Stimulated activated CD8-positive, alpha-beta memory T cell treated with anti-CD3 and anti-CD28 coated beads, Interleukin-15, amount 100 ng/mL, for 24 hours (primary cell): ENCODE results near the gene BRD1.
A peak's percentile ranks its signal among the peaks of the same experiment; 100 is the strongest.
"Not testable (repeated sequence)": the region's sequence is repeated elsewhere in the genome, so short reads cannot be mapped to it uniquely, and the experiment has no call there.

Source experiments
- DNase-seq: peaks from one replicate; pipeline ENCODE4 v3.0.0-alpha.2; 2020; ENCODE audit warnings: low read depth

The BRD1 gene

DNA sequence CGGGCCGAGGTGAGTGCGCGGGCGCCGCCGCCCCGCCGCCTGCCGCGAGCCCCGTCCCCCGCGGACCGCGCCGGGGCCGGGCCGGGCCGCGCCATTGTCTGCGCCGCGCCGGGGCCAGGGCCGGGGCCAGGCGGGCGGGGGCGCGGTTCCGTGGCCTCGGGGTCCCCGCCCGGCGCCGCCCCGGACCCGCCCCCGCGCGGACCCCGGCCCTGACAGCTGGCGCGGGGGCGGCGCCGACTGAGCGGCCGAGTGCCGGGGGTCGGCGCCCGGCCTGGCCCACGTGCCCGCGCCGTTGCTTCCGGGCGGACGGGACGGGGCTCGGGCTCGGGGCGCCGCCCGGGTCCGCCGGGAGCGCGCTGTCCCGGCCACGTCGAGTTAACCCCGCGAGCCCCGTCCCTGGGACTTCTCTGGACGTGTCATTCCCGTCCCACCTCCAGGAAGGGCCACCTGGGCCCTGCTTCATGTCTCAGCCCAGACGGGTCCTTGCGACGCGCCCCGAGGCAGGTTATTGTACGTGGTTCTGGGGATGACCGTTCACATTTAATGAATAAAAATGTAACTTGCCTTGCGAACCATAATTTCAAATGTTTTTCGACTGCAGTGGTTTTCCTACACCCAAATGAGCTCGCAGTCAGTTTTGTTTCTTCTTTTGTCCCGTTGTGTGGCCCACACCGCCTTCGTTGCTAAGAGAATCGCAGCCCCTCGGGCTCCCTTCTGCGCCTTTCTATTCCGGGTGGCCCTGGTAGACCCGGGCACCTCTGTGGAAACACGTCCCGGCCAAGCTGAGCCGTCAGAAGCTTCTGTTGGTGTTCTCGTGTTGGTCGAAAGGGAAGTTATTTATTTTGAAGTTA lies 26.5 kb upstream of the BRD1 start:
- DNase-seq = no peak

DNA sequence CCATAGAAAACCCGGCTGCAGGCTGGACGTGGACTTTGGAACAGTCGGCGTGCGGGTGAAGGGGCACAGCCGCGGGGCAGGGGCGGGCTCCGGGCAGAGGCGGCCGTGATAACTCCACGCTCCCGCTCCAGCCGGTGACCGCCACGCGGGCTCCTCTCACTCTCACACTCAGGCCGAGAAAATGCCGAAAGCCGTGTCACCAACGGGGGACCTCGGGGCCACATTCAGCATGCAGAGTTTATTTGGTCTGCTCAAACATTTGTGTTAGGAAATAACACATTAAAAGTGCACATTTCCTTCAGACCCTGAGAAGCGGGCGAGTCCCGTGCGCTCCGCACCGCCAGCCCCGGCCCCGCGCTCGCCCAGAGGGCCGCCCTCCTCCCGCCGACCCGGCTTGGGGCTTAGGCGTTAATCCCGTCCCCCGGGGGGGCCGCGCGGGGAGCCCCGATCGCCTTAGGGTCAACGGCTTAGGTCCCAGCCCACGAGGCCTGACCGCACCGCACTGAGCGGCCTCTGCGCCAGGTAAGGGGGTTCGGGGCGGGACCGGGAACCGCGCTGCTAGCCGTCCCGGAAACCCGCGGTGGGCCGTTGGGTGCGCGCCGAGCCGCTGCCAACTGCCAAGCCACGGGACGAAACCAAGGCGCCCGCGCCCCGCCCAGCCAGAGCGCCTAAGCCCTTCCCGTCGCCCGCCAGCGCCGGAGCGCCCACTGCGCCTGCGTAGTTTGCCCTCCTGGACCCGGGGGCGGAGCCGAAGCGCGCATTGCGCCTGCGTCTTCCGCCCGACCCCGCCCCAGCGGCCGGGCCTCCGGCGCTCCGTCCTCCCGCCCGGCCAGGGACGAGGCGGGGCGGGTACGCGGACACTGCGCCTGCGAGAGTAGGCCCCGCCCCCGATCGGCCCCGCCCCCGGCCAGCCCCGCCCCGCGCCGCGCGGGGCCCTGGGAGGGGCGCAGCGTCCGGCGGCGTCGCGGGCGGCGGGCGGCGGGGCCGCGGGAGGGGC lies 25.5 kb upstream of the BRD1 start, which contains the start of gene ZBED4:
TSS of gene ZBED4 (plus strand) at position 947 of the 997 bp plus-strand sequence. CDS start 29,819 bp downstream, outside the sequence.
- DNase-seq = peak; percentile 98

- not testable (repeated sequence) for DNase-seq
Measured at GRCh38 chr22:49852568-49852897, 24.9 kb upstream of the BRD1 start.

DNA sequence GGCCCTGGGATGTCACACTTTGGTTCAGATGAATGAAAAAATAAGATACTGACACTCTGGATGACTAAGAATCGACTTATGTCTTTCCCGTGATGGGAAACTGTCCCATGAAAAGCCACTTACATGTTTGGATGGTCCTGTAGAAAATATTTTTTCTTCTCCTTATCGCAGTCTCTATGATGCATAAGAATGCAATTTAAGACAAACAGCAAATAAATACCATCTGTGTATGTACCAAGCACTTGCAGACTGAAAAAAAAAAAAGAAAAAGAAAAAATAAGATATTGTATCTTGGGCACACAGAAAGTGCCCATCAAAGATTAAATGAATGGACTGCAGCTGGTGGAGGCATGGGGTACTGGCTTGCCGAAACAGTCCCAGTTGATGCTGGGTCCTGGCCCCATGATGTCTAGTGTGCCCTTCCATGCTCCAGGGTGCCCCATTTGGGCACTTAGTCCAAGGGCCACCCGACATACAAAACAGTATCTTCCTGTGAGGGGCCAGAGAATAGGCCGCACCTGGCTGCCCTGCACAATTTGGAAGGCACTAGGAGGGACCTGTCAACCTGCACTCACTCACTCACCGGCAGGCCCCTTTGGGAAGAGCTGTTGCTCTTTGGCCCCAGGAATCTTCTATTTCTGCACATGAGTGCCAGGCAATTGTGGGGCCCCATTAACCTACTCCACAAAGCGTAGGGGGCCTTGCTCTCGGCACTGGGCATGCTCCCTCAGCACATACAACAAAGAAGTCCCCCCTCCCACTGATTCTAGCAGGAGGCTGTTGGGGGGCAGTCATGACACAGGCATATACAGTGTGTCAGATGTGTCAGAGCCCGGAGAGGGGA lies 23.5 kb upstream of the BRD1 start:
- DNase-seq = no peak

DNA sequence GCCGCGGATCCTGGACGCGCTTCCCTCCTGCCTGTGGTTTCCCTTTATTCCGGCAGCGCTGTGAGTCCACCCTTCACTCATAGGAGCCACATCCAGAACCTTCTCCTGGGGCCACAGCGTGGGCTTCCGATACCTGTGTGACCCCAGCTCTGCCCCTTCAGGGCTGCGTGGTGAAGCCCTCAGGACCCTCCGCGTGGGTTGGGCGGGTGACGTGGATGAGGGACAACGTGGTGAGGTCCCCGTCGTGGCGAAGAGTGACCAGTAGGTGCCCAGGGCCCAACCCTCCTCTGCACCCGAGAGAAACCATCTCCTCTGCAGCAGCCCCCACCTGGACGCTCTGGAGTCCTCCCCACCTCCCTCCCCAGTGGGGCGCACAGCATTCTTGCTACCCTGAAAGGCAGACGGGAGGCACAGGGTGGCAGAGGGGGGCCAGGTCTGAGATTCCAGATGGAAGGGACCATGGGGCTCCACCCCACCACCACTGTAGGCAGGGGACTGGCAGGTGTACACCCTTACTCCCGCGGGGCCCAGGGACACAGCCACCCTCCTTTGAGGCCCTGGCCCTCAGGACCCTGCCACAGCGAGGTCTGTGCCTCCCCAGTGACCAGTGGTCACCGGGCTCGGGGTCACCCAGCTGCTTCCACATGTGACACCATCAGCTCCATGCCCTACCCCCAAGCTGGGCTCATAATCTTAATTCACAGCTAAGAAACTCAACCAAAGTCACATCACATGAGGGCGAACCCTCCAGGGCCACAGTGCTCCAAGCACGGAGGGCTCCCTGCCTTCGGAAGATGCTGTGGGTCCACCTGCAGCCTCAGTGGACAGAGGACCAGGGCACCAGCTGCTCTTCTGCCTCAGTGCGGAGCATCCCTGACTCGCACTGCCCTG lies 22.6 kb upstream of the BRD1 start:
- no peak for DNase-seq

- DNase-seq = no peak
Measured at GRCh38 chr22:49849161-49850020, 21.7 kb upstream of the BRD1 start.

DNA sequence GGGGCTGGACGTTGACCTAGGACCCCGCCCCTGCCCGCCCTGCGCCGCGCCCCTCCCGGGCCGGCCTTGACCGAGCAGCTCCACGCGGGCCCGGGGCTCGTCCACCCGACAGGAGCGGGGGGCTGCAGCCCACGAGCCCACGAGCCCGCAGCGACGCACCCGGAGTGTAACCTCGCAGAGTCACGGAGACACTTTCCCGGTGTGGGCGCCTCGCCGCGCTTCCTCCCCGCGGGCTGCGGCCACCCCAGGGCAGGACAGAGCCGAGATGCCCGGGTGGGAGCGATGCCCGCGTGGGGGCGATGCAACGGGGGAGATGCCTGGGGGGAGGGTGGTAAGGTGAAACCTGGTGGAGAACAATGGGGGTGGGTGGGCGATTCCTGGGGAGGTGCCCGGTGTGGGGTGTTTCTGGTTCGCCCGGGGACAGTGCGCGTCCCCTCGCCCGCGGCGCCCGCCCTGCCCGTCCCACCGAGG lies 21.1 kb upstream of the BRD1 start:
- no peak for DNase-seq

GRCh38 chr22:49847751-49848689 lies 20.3 kb upstream of the BRD1 start:
- DNase-seq = no peak

DNA sequence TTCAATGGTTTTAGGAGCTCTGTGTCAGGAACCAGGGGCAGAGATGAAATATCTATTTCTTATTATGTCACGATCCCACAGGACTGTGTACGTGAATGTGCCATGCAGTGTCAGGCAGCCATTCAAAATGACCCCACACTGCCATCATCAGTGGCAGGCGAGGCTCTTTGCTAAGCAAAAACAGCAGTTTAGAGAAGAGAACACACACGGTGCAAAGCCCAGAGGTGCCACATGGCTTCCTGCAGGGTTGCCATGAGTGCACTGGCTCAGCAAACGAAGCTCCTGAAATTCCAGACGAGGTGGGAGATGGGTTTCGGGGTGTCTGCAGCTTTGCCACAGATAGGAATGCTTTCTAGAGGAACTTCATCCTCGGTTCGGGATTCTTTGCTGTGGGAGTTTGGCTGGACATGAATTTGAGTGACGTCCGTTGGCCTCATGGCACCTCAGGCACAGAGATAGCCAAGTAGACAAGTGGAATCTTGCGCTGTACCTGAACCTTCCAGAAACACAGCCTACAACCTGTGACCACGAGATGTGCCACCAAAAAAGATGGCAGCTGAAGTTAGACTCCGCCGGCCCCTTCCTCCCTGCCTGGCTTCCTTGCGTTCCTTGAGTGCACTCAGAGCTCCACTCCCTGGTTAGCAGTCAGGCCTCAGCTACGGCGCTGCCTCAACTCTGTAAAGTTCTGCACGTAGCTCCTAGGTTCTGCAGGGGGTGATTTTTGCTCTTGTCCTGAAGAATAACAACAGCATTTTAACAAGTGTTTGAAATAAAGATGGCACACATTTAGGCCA lies 18.2 kb upstream of the BRD1 start:
- no peak for DNase-seq

DNA sequence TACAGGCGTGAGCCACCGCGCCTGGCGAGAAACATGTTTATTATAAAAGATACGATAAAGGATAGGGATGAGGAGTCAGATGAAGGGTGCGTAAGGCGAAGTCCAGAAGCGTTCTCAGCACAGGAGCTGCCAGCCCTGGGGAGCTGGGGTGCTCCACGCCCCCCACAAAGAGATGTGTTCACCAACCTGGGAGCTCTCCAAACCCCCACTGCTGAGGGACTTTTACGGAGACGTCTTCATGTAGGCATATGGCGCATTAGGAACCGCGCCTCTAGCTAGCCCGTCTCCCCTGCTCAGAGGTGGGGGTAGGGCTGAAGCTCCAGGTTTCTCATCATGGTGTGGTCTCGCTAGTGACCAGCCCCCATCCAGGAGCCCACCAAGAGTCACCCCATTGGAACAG lies 17.6 kb upstream of the BRD1 start:
- DNase-seq = no peak

- DNase-seq = peak; percentile 42
Measured at GRCh38 chr22:49838771-49839717, 11.4 kb upstream of the BRD1 start.

- DNase-seq = no peak
Measured at GRCh38 chr22:49833340-49834007, 5.8 kb upstream of the BRD1 start.

- DNase-seq = no peak
Measured at GRCh38 chr22:49829044-49829853, 1.6 kb upstream of the BRD1 start.

DNA sequence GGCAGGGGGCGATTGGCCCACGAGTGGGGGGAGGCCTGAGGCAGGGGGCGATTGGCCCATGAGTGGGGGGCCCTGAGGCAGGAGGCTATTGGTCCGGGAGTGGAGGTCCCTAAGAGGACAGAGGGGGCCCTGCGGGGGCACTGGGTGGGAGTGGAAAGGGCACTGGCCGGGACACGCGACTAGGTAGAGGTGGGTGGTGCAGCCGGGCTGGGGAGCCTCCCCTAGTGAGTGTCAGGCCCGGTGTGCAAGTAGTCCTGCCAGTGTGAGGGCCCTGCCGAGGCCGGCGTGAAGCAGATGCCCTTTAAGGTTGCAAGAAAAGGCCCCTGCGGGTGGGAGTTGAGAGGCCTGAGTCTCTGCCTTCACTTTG lies 909 bp upstream of the BRD1 start:
- no peak for DNase-seq

GRCh38 chr22:49827271-49827852 lies 311 bp downstream of the BRD1 start:
- no peak for DNase-seq
